ENCODE data around the gene PLA2G5. TPM values are rescaled to one million over a fixed set of nuclear protein-coding genes. Genes with fewer than 3 reads are reported as not detected.

The PLA2G5 gene
- total RNA-seq, 1 experiment from 2014 or later = not detected

DNA sequence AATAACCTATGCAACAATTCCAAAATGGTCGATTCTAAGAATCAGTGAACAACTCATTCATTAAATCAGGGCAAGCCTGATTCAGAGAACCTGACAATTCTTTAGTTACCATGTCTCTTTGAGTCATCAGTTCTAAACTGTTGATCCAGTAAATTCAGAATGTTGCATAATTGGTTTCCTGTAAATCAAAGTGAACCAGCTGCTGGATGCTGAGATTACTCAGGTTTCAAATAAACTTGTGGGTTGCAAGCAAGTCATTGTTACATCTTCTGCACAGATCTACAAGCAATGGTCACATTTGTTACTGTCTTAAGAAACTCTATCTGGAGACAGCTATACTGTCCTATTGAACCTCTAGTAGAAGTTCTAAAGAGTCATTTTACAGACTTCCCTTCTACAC lies 32.9 kb downstream of the PLA2G5 start:
- Histone ChIP-seq H4K20me1 (ENCODE audit: low read length) (no peaks in the 10 kb centered on the region), H3K4me2 (ENCODE audit: low read length) (no peak overlapping the region), H3K4me3 (ENCODE audit: low read length) (no peak overlapping the region), H3K27ac (ENCODE audit: low read length) (peak overlapping the region; percentile 28; the same call in 1 of the 2 replicates), H3F3A (ENCODE audit: low read length, unreplicated experiment) (peaks cover 4% of the 10 kb centered on the region), H3K36me3 (ENCODE audit: low read depth, low read length) (no peaks in the 10 kb centered on the region), H2AFZ (ENCODE audit: low read length) (no peak overlapping the region), H3K9ac (ENCODE audit: low read length) (no peak overlapping the region), H3K79me2 (ENCODE audit: low read length) (no peaks in the 10 kb centered on the region), H3K9me2 (replicated peaks; ENCODE audit: low read length) (no peaks in the 10 kb centered on the region), H3K9me3 (ENCODE audit: low read length) (no peaks in the 10 kb centered on the region), H3K4me1 (ENCODE audit: insufficient read depth, low read length) (peaks cover 31% of the 10 kb centered on the region), H3K27me3 (ENCODE audit: low read length) (no peaks in the 10 kb centered on the region)
- POLR2A ChIA-PET (ENCODE audit: unreplicated experiment) = no interaction called here
- CTCF ChIA-PET = no interaction called here
- ATAC-seq = peak; percentile 60
- DNase-seq = peak; percentile 90
- intact Hi-C loops (cut with micrococcal nuclease) = loop anchor here (1.0 to 5.0 kb wide), 4 partner anchors 109 to 389 kb away; partner anchors contain the start of gene PLA2G2A
- no peak for TF ChIP-seq EZH2 (IDR thresholded peaks at IDR 0.05; ENCODE audit: low read length, unreplicated experiment)
- TF ChIP-seq, protein P1, sequence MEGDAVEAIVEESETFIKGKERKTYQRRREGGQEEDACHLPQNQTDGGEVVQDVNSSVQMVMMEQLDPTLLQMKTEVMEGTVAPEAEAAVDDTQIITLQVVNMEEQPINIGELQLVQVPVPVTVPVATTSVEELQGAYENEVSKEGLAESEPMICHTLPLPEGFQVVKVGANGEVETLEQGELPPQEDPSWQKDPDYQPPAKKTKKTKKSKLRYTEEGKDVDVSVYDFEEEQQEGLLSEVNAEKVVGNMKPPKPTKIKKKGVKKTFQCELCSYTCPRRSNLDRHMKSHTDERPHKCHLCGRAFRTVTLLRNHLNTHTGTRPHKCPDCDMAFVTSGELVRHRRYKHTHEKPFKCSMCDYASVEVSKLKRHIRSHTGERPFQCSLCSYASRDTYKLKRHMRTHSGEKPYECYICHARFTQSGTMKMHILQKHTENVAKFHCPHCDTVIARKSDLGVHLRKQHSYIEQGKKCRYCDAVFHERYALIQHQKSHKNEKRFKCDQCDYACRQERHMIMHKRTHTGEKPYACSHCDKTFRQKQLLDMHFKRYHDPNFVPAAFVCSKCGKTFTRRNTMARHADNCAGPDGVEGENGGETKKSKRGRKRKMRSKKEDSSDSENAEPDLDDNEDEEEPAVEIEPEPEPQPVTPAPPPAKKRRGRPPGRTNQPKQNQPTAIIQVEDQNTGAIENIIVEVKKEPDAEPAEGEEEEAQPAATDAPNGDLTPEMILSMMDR (conservative IDR thresholded peaks at IDR 0.05; ENCODE audit: low read depth, low read length) = no peak
- TF ChIP-seq EZH2phosphoT487 (IDR thresholded peaks at IDR 0.05; ENCODE audit: borderline replicate concordance, low read length) = no peak
- BruUV-seq (replicated peaks) = no TSS peak

DNA sequence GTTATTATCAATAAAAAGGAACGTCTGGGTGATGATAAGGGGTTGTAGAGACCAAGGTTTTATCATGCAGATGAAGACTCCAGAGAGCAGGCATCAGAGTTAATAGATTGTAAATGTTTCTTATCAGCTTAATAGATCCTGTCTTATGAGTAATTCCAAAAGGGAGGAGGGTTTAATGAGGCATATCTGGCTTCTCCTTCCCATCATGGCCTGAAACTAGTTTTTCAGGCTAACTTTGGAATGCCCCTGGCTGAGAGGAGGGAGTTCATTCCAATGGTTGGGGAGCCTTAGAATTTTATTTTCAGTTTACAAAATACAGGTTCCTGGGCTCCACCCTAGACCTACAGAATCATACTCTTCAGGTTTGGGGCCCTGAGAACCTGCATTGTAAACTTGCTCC lies 35.9 kb downstream of the PLA2G5 start:
- intact Hi-C loops (cut with micrococcal nuclease) = no loop called here
- Histone ChIP-seq H3K4me1 (ENCODE audit: insufficient read depth, low read length) (peaks cover 34% of the 10 kb centered on the region), H3K4me3 (ENCODE audit: low read length) (no peak overlapping the region), H4K20me1 (ENCODE audit: low read length) (no peaks in the 10 kb centered on the region), H3K4me2 (ENCODE audit: low read length) (peak overlapping the region; percentile 36; the same call in 1 of the 2 replicates), H2AFZ (ENCODE audit: low read length) (no peak overlapping the region), H3K79me2 (ENCODE audit: low read length) (no peaks in the 10 kb centered on the region), H3K36me3 (ENCODE audit: low read depth, low read length) (no peaks in the 10 kb centered on the region), H3K27me3 (ENCODE audit: low read length) (no peaks in the 10 kb centered on the region), H3K9me3 (ENCODE audit: low read length) (no peaks in the 10 kb centered on the region), H3F3A (ENCODE audit: low read length, unreplicated experiment) (peaks cover 4% of the 10 kb centered on the region), H3K27ac (ENCODE audit: low read length) (no peak overlapping the region), H3K9ac (ENCODE audit: low read length) (no peak overlapping the region), H3K9me2 (replicated peaks; ENCODE audit: low read length) (no peaks in the 10 kb centered on the region)
- DNase-seq (peak; percentile 86), ATAC-seq (peak; percentile 31)
- TF ChIP-seq EZH2phosphoT487 (IDR thresholded peaks at IDR 0.05; ENCODE audit: borderline replicate concordance, low read length) (no peak), EZH2 (IDR thresholded peaks at IDR 0.05; ENCODE audit: low read length, unreplicated experiment) (no peak)
- TF ChIP-seq, protein P1 (conservative IDR thresholded peaks at IDR 0.05; ENCODE audit: low read depth, low read length) = no peak
- ChIA-PET CTCF (interaction anchor here (0.6 kb wide), 1 partner anchor 387 kb away, joined by 4 read pairs; no protein-coding TSS in a partner anchor), POLR2A (ENCODE audit: unreplicated experiment) (no interaction called here)
- BruUV-seq (replicated peaks) = no TSS peak

GRCh38 chr1:20107351-20107750 lies 37.4 kb downstream of the PLA2G5 start:
- Histone ChIP-seq H3K27ac (ENCODE audit: low read length) (no peak overlapping the region), H2AFZ (ENCODE audit: low read length) (no peak overlapping the region), H3K9me3 (ENCODE audit: low read length) (no peaks in the 10 kb centered on the region), H3K36me3 (ENCODE audit: low read depth, low read length) (no peaks in the 10 kb centered on the region), H3K4me2 (ENCODE audit: low read length) (no peak overlapping the region), H3K4me1 (ENCODE audit: insufficient read depth, low read length) (peaks cover 26% of the 10 kb centered on the region), H3F3A (ENCODE audit: low read length, unreplicated experiment) (peaks cover 4% of the 10 kb centered on the region), H3K9me2 (replicated peaks; ENCODE audit: low read length) (no peaks in the 10 kb centered on the region), H3K4me3 (ENCODE audit: low read length) (no peak overlapping the region), H3K9ac (ENCODE audit: low read length) (no peak overlapping the region), H4K20me1 (ENCODE audit: low read length) (no peaks in the 10 kb centered on the region), H3K79me2 (ENCODE audit: low read length) (no peaks in the 10 kb centered on the region), H3K27me3 (ENCODE audit: low read length) (no peaks in the 10 kb centered on the region)
- BruUV-seq (replicated peaks) = no TSS peak
- DNase-seq (no peak), ATAC-seq (no peak)
- intact Hi-C loops (cut with micrococcal nuclease) = no loop called here
- ChIA-PET CTCF (no interaction called here), POLR2A (ENCODE audit: unreplicated experiment) (no interaction called here)
- TF ChIP-seq EZH2 (IDR thresholded peaks at IDR 0.05; ENCODE audit: low read length, unreplicated experiment) = no peak
- TF ChIP-seq, protein P1 (conservative IDR thresholded peaks at IDR 0.05; ENCODE audit: low read depth, low read length) = no peak
- TF ChIP-seq EZH2phosphoT487 (IDR thresholded peaks at IDR 0.05; ENCODE audit: borderline replicate concordance, low read length) = no peak
